GM19452 (cell line): ENCODE data around the gene USP7.

Experiments
- ATAC-seq: cut with Tn5 transposase; IDR thresholded peaks from one replicate; pipeline ENCODE4 v1.9.1; 2021; ENCODE audit not compliant: unreplicated experiment

USP7 gene

GRCh38 chr16:8952281-8952751 lies 11.4 kb downstream of the USP7 start:
- no peak for ATAC-seq

DNA sequence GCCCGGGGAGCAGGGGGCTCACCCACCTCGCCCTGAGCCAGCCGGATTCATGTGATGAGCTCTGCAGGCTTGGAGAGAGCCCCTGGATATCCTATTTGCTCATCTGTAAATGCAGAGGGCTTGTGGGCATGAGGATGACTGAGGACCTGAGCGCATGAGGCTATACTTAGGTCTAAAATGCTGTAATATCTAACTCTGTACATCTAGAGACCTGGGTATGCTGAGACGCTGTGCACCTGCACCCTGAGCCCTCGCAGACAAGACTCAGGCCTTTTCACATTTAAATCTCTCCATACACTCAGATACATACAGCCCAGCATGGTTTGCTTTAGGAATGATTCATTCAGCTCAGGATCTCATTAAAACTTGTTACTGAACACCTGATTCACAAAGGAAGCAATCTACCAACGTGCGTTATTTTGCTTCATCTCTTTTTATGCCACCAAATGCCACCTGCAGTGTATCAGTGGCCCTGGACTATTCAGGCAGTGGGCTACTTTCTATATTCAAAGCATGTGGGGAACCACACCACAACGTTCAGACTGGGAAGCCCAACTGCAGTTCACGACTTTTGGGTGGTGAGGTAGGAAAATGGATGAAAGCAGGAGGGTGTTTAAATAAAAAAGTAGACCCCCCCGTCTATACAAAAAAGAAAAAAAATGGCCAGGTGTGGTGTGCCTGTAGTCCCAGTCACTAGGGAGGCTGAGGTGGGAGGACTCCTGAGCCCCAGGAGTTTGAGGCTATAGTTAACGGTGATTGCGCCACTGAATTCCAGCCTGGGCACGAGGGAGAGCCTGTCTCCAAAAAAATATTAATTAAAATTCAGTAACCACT lies 12.0 kb downstream of the USP7 start:
- no peak for ATAC-seq

DNA sequence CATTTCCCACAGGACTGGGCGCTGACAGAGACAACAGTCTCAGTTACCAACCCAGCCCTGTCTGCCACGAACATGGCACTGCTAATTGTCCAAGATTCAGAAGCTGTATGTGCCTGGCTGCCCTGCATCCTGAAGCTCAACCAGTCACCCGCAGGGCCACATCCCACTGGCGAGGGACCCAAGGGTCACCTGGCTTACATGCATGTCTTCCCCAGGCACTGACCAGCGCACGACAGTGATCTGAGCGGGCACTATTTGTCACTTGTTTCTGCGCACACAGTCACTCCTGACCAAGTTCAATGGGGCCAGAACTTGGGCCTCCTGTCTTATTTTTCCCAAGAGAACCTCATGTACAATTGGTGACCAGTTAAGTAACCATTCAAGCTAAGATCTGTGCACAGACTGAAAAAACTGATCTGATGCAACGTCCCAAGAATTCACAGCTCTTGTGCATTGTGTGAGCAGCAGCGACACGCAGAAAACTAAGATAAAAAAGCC lies 13.1 kb downstream of the USP7 start:
- ATAC-seq = no peak

- ATAC-seq = no peak
Measured at GRCh38 chr16:8949536-8950418, 13.9 kb downstream of the USP7 start.

- no peak for ATAC-seq
Measured at GRCh38 chr16:8948831-8949230, 14.9 kb downstream of the USP7 start.

DNA sequence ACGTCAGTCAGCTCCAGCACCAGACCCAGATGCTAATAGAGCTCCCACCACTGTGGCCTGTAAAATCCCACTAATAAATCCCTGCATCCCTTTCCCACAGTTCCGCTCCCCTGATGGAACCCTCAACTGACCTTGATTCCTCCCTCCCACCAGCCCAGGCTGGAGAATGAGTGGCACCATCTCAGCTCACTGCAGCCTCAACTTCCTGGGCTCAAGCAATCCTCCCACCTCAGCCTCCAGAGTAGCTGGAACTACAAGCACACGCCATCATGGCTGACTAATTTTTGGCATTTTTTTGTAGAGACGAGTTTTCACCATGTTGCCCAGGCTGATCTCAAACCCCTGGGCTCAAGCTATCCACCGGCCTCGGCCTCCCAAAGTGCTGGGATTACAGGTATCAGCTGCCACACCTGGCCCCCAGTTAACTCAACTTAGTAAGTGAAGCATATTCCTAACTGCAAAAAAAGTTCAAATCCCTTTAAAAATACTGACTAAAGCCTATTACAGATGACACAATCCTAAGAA lies 15.6 kb downstream of the USP7 start:
- ATAC-seq = no peak

GRCh38 chr16:8946544-8946943 lies 17.2 kb downstream of the USP7 start:
- no peak for ATAC-seq

DNA sequence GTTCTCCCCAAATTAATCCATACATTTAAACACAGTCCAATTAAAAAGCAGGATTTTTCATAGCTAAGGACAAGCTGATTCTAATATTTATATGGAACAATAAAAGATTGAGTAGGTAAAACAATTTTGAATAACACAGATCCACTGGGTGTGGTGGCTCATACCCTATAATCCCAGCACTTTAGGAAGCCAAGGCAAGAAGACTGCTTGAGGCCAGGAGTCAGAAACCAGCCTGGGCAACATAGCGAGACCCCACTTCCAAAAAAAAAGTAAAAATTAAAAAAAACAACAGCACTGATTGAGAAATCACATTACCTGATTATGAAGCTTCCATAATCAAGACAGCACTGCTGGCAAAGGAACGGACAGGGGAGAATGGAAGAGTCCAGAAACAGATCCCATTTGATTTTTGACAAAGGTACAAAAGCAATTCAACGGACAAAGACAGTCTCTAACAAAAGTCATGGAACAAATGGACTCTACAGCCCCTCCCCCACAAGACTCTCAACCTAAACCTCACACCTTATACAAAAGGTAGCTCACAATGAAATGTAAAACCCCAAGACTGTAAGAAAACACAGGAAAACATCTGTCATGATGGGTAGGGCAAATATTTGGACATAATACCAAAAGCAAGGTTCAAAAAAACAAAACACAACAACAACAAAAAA lies 17.9 kb downstream of the USP7 start:
- ATAC-seq = no peak

DNA sequence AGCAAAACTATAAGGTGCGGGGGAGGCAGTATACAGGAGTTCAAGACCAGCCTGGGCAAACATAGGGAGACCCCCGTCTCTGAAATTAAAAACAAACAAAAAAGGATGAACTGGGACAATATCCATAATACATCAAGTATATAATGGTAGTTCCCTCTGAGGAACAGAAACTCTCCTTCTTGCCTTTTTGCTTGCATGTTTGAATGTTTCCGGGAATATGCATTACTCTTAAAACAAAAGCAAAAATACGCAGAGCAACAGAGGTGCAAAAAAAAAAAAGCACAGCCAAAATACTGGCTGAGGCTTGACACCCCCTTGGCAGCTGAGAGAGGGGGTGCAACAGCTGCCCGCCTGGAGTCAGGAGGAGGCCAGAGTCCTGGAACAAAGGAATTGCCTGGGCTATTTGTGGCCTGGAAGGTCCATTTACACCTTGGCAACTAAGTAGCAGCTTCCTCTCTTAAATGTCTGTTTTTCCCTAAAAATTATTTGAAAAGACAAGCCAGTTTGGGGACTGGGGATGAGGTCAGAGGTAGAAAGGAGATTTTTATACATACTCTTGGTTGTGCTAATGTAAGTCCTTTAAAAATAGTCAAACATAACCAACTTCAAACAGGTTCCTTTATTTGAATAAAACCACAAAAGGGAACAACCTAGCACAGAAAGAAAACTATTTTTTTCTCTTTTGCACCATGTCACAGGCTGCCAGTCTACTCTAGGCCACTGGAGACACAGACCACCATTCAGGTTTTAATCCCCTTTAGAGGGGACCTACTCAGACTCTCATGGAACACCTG lies 19.5 kb downstream of the USP7 start:
- ATAC-seq = no peak

- no peak for ATAC-seq
Measured at GRCh38 chr16:8943001-8943763, 20.5 kb downstream of the USP7 start.

DNA sequence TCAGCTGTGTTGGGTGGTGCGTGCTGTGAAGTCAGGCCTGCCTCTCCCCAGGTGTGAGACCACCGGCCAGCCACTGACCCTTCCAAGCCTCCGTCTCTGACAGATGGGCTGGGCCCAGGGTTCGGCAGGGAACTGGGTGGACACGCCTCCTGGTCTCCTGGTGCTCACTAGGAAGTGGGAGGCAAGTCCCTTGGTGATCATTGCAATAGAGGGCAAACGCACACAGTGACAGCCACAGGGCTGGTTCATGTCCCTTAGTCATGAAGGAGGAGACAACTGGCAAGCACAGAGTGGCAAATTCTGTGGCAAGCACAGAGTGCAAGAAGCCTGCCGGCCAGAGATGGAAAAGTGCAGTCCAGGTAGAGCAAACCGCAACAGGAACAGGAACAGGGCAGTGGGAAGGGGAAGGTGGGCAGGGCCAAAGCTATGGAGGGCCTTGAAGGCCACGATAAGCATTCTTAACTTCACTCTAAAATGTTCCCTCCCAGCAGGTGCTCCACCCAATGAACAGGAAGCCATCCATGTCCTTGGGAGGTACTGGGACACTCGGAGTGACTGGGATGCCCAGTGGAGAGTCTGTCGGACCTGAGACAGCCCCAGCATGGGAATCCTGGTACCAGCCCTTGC lies 21.9 kb downstream of the USP7 start:
- no peak for ATAC-seq

GRCh38 chr16:8937803-8938202 lies 25.9 kb downstream of the USP7 start:
- no peak for ATAC-seq

- ATAC-seq = peak; percentile 84
Measured at GRCh38 chr16:8936421-8936820, 27.3 kb downstream of the USP7 start.

GRCh38 chr16:8935989-8936388 lies 27.7 kb downstream of the USP7 start:
- peak; percentile 23 for ATAC-seq

- ATAC-seq = no peak
Measured at GRCh38 chr16:8934601-8935000, 29.1 kb downstream of the USP7 start.

GRCh38 chr16:8931859-8932258 lies 31.8 kb downstream of the USP7 start:
- ATAC-seq = no peak

DNA sequence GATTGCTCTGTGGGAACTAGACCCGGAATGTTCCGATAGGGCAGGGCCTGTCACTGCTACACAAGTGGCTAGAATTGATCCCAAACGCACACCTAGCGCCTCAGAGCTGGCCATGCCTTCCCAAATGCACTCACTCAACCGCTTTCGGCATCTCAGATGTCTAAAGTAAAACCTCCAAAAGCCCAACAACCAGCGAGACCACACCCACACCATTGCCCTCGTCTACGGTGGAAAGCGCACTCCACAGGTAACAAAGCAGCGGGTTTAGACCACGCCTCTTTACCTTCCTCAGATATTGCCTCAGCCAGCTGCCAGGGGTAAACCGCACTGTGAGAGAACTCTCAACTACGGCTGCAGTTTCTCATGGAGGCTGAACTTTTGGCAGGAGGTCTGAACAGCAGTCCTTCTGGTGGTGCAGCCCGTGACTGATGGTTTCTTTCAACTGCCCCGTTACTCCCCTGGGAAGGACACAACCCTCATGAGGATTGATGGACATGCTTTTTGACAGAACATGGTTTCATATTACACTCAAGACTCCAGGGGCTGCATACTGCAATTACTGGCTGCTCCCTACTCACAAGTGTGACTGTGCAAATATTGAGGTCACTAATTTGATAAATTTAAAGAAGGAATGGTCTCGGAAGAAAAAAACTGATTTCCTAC lies 34.5 kb downstream of the USP7 start:
- no peak for ATAC-seq

DNA sequence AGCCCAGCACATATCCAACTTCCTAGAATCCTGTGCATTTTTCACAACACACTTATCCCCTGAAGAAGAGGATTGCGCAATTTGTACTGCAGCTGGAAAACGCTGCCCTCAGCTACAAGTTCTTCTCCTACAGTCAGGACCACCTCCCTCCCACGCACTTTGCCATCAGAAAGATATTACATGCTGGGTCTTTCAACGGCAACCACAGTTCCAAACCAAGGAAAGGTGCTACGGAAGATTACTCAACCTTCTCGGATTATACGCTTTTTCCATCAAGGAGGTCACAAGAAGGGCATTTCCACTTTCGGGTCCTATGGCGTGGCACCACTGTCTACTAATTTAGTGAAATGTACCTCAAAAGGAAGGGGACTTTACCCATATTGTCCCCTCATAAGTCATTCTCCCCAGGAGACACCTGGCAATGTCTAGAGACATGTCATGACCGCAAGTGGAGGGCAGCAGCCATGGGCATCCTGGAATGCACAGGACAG lies 35.2 kb downstream of the USP7 start:
- ATAC-seq = no peak
